Measurements from ENCODE around the gene MERTK. TPM values are rescaled to one million over a fixed set of nuclear protein-coding genes. Genes with fewer than 3 reads are reported as not detected.
"Not testable (repeated sequence)": the region's sequence is repeated elsewhere in the genome, so short reads cannot be mapped to it uniquely, and the experiment has no call there.

MERTK gene
- total RNA-seq (2014; rRNA removed; shearing (Covaris generic)): not detected in 2 replicates

DNA sequence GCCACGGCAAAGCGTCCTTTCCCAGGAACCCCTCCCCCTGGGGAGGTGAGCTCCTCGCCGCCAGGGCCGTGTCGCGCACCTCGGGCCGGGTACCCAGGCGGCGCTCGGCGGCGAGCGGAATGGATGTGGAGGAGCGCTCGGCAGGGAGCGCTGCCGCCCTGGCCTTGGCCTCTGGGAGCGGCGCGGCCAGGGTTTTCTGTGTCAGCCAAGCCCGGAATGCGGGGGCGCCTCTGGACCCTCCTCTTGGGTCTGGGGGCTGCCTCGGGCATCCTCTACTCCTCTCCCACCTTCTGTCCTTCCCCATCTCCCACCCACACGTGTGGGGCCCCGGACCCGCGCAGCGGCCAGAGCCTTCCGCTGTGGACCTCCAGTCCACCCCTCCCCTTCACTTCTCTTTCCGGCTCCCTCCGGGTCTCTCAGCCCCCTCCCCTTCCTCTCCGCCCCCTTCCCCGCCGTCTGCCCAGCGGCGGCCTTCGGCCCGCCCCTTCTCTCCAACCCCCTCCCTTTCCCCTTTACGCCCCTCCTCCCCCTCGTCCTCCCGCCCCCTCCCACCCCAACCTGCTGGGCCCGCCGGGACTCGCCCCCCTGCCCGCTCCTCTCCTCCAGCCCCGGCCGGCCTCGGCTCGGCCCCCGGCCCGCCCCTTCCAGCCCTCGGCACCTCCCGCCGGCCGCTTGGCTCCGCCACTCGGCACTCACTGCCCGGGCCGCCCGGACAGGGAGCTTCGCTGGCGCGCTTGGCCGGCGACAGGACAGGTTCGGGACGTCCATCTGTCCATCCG, at the start of gene MERTK:
MERTK (plus strand) TSS at position 684 of the 779 bp plus-strand sequence. CDS start 129 bp downstream, outside the sequence.
- H3K36me3 ChIP-seq: no peaks in the 10 kb centered on the region
- DNase-seq (ENCODE audit: low read depth in 1 of 2, low spot score in 2 of 2): peak in 1 of 2 experiments; percentile 28
- no peaks in the 10 kb centered on the region for H3K9me3 ChIP-seq (replicated peaks)
- peaks cover 20% of the 10 kb centered on the region for H3K4me1 ChIP-seq (replicated peaks)
- peaks cover 78% of the 10 kb centered on the region for H3K27me3 ChIP-seq (replicated peaks)
- peak within 1 kb of the TSS; percentile 32 for H3K4me3 ChIP-seq
- no peak within 1 kb of the TSS for H3K27ac ChIP-seq

DNA sequence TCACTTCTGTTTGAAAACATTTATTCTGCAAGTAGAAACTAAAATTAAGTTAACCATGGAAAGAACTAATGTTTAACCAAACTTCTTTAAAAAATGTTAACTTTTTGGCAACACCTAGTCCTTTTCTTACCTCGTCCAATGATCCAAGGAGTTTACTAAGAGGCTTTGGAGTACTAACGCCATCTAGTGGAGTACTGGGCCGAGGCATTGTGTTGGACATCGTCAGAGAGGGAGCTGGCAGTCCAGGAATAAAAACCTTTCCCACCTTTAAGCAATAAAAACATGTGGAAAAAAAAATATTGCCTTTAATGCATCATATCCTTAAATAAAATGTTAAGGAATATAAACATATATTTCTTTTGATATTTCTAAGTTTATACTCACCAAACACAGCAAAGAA, 47.8 kb upstream of the MERTK start:
- H3K4me3 ChIP-seq; H3K27ac ChIP-seq; H3K9me3 ChIP-seq (replicated peaks); H3K36me3 ChIP-seq; DNase-seq (ENCODE audit: low read depth in 1 of 2, low spot score in 2 of 2); H3K27me3 ChIP-seq (replicated peaks); H3K4me1 ChIP-seq (replicated peaks): not testable (repeated sequence)

DNA sequence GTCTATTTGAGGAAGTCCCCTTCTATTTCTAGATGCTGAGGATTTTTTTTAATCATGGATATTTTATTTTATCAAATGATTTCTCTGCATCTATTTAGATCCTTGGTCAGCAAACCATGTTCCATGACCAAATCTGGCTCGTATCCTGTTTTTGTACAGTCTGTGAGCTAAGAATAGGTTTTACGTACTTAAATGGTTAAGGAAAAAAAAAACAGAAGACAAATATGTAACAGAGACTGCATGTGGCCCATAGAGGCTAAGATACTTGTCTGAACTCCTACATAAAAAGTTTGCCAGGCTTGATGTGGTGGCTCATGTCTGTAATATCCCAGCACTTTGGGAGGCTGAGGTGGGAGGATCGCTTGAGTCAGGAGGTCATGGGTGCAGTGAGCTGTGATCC, 45.9 kb upstream of the MERTK start:
- not testable (repeated sequence) for H3K4me3 ChIP-seq; H3K9me3 ChIP-seq (replicated peaks); H3K27me3 ChIP-seq (replicated peaks); H3K36me3 ChIP-seq; H3K27ac ChIP-seq; H3K4me1 ChIP-seq (replicated peaks); DNase-seq (ENCODE audit: low read depth in 1 of 2, low spot score in 2 of 2)

DNA sequence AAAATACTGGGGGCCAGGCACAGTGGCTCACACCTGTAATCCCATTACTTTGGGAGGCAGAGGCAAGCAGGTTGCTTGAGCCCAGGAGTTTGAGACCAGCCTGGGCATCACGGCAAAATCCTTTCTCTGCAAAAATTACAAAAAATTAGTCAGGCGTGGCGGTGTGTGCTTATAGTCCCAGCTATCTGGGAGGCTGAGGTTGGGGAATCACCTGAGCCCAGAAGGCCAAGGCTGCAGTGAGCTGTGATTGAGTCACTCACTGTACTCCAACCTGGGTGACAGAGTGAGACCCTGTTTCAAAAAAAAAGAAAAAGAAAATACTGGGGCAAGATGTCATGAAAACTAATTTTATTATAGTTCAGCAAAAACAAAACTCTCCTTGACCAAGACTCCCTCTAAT, 38.4 kb upstream of the MERTK start:
- not testable (repeated sequence) for H3K9me3 ChIP-seq (replicated peaks); H3K36me3 ChIP-seq; DNase-seq (ENCODE audit: low read depth in 1 of 2, low spot score in 2 of 2); H3K27ac ChIP-seq; H3K27me3 ChIP-seq (replicated peaks); H3K4me3 ChIP-seq; H3K4me1 ChIP-seq (replicated peaks)

DNA sequence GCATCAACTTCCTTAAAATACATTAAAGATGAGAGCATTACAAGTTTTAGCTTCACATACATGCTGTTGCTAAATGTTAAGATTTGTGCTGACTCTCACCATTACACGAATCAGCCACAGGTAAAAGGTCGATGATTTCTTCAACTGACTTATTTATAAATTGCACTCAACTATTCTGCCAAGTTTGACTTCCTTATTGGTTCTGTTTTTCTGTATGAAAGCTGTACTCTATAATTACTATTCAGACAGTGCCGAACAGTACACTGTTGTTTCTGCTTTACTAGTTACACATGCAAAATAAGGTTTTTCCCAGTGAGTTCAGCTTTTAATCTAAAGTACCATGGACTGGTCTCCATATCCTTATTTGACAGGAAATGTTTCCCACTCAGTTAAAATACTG, 33.3 kb upstream of the MERTK start:
- H3K36me3 ChIP-seq; H3K27me3 ChIP-seq (replicated peaks); H3K4me1 ChIP-seq (replicated peaks); DNase-seq (ENCODE audit: low read depth in 1 of 2, low spot score in 2 of 2); H3K4me3 ChIP-seq; H3K27ac ChIP-seq; H3K9me3 ChIP-seq (replicated peaks): not testable (repeated sequence)

DNA sequence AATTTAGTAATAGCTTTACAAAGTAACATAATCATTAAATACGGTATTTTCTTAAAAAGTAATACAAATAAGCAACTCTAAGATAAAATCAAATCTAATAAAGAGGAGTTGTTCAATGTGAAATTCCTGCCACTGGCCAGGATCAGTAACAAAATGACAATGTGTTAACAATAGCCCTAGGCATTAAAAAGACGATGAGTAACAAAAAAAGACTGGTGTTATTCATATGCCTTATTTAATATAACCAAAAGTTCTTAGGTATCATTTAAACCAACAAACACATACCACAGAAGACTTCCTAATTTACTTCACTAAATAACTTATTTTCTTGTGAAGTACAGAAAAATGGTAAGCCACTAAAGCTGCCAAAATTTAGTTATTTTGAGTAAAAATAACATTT, 25.6 kb upstream of the MERTK start:
- not testable (repeated sequence) for H3K4me1 ChIP-seq (replicated peaks); H3K27ac ChIP-seq; H3K9me3 ChIP-seq (replicated peaks); H3K36me3 ChIP-seq; H3K27me3 ChIP-seq (replicated peaks); DNase-seq (ENCODE audit: low read depth in 1 of 2, low spot score in 2 of 2); H3K4me3 ChIP-seq

DNA sequence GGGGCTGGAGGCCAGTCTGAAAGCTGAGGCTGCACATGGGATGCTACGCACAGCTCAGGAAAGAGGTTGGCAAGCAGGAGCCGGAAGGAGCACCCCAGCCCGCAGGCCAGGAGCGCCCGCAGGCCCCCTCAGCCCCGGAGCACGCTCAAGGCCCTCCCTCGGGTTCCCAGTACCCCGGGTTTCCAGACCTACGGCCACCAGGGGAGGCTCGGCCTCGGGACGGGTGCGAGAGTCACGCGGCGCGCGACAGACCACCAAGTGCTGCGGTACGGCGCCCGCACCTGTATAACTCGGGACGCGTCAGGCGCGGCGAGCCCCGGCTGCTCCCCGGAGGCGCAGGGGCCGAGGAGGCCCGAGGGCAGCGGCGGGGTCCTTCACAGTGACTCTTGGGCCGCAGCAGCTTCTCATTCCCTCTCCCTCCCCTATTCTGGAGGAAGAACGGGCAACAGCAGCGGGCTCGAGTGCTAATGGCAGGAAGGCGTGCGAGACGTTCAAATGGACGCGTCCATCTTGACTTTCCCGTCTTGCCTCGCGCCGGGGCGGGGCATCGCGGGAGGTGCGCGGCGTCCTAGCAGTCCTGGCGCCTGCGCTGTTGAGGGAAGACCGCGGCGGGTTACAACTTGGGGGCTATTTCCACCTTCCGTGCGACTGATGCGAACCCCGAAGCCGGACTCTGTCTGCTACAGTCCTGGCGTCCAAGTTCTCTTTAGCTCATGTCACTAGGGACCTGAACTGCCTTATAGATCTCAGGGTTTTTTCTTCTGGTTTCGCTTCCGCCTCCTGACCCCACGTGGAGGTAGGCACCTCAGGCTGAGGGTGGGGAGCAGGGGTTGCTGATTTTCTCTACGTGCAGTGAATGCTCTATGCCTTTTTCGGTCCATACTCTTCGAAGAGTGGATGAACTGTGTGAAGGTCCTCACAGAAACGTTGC, 14.5 kb upstream of the MERTK start, which contains the start of gene ANAPC1:
ANAPC1 (minus strand) TSS at position 533 of the 931 bp plus-strand sequence. CDS start 3,368 bp downstream, outside the sequence.
- Histone ChIP-seq H3K36me3 (peaks cover 6% of the 10 kb centered on the region), H3K4me1 (replicated peaks) (no peaks in the 10 kb centered on the region; the same call in 1 of the 2 replicates), H3K4me3 (peak within 1 kb of the TSS; percentile 94), H3K27ac (peak within 1 kb of the TSS; percentile 56), H3K9me3 (replicated peaks) (no peaks in the 10 kb centered on the region; the same call in 1 of the 2 replicates), H3K27me3 (replicated peaks) (no peaks in the 10 kb centered on the region; the same call in 1 of the 2 replicates)
- DNase-seq (ENCODE audit: low read depth in 1 of 2, low spot score in 2 of 2): peak; percentile 81 to 83

DNA sequence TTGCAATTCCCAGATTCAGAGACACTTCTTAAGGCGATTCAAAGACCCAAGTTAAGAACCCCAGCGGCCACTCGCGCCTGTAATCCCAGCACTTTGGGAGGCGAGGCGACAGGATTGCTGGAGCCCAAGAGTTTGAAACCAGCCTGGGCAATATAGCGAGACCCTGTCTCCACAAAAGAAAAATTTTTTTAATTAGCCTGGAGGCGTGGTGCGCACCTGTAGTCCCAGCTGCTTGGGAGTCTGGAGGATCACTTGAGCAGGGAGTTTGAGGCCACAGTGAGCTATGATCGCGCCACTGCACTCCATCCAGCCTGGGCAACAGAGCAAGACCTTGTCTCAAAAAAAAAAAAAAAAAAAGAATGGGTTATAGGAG, 13.8 kb upstream of the MERTK start:
- no peaks in the 10 kb centered on the region; the same call in 1 of the 2 replicates for H3K27me3 ChIP-seq (replicated peaks)
- H3K27ac ChIP-seq: peak overlapping the region; percentile 56; the same call in 1 of the 2 replicates
- H3K4me3 ChIP-seq: peak overlapping the region; percentile 94
- peaks cover 6% of the 10 kb centered on the region for H3K36me3 ChIP-seq
- H3K9me3 ChIP-seq (replicated peaks): no peaks in the 10 kb centered on the region; the same call in 1 of the 2 replicates
- no peak for DNase-seq (ENCODE audit: low read depth in 1 of 2, low spot score in 2 of 2)
- H3K4me1 ChIP-seq (replicated peaks): no peaks in the 10 kb centered on the region; the same call in 1 of the 2 replicates

DNA sequence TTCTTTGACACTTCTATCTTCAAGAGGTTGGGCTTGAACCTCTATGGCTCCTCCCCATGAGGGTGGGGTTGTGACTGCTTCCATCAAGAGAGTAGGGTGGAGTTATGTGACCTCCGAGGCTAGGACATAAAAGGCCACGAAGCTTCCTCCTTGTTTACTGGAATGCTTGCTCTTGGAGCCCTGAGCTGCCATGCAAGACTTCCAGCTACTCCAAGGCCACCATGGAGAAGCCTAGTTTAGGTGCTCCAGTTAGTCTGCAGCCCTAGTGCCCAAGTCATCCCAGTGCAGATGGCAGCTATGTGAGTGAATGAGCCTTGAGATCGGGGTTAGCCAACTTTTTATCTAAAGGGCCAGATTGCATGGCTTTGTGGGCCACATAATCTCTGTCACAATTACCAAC, 2.4 kb upstream of the MERTK start:
- H3K27me3 ChIP-seq (replicated peaks): peaks cover 61% of the 10 kb centered on the region
- H3K9me3 ChIP-seq (replicated peaks): no peaks in the 10 kb centered on the region
- no peaks in the 10 kb centered on the region for H3K36me3 ChIP-seq
- peaks cover 20% of the 10 kb centered on the region for H3K4me1 ChIP-seq (replicated peaks)
- no peak for DNase-seq (ENCODE audit: low read depth in 1 of 2, low spot score in 2 of 2)
- H3K27ac ChIP-seq: no peak overlapping the region
- H3K4me3 ChIP-seq: no peak overlapping the region

DNA sequence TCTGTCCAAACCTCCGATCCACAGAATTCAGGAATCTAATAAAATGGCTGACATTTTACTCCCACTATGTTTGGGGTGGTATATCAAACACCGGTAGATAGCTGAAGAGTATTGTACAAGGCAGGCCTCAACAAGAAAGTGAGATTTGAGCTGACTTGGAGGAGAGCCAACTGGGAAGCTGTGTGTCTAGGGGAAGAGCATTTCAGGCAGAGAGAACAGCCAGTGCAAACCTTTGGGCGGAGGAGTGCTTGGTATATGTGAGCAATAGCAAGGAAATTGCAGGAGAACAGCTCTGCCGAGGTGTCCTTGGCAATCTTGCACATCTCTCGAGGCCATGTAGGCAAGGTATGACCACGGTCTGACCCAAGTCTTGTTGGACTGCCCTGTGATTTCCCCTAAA, 1.8 kb upstream of the MERTK start:
- H3K27me3 ChIP-seq (replicated peaks): peaks cover 66% of the 10 kb centered on the region

DNA sequence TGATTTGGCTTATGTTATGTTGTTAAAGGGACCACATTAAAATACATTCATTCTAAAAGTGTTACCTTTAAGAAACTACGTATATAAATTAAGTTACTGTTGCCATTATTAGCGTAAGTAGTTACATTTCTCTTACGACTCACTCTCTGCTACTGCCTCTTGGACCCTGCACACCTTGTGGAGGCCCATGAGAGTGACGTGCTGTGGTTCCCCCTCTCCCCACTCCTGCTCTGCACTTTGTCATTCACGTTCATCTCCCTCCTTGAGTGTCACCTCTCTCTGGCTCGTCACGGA, 830 bp upstream of the MERTK start:
- peaks cover 75% of the 10 kb centered on the region for H3K27me3 ChIP-seq (replicated peaks)
- peaks cover 20% of the 10 kb centered on the region for H3K4me1 ChIP-seq (replicated peaks)
- H3K4me3 ChIP-seq: peak overlapping the region; percentile 32
- no peaks in the 10 kb centered on the region for H3K9me3 ChIP-seq (replicated peaks)
- no peaks in the 10 kb centered on the region for H3K36me3 ChIP-seq
- DNase-seq (ENCODE audit: low read depth in 1 of 2, low spot score in 2 of 2): no peak
- no peak overlapping the region for H3K27ac ChIP-seq

More for the DNA sequence above, 1.8 kb upstream of the MERTK start:
- no peaks in the 10 kb centered on the region for H3K36me3 ChIP-seq
- no peak overlapping the region for H3K4me3 ChIP-seq
- H3K9me3 ChIP-seq (replicated peaks): no peaks in the 10 kb centered on the region
- H3K4me1 ChIP-seq (replicated peaks): peaks cover 20% of the 10 kb centered on the region
- H3K27ac ChIP-seq: no peak overlapping the region
- no peak for DNase-seq (ENCODE audit: low read depth in 1 of 2, low spot score in 2 of 2)

DNA sequence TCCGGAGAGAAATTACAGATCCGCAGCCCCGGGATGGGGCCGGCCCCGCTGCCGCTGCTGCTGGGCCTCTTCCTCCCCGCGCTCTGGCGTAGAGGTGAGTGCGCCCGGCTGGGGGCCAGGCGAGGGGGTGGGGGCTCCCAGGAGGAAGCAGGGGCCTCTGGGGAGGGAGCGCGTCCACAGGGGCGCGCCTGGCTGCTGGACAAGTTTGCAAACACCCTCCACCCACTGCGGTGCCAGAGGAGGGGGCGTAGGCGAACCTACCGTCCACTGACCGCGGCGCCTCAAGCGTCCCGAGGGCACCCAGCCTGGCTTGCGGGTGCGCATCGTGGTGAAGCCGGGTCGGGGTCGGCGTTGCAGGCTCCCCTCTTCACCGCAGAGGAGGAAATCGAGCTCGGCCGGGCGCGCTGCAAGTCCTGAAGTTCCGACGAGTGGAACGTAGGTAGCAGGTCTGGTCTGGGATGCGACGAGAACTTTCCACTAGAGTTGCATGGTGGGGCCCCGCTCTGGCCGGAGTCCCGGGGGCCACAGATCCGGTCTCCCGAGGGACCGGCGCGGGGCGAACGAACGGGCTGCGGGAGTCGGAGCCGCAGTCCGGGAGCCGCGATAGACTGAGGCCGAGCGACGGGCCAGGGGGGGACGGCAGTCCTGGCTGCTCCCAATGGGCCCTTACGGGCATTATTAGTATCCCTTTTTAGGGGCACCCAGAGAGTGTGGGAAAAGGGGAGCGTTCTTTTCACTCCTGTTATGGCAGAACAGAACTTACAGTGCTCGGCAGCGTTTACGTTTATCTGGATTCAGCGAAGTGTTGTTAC, 502 bp downstream of the MERTK start:
- Histone ChIP-seq H3K9me3 (replicated peaks) (no peaks in the 10 kb centered on the region), H3K4me1 (replicated peaks) (peaks cover 20% of the 10 kb centered on the region), H3K4me3 (peak overlapping the region; percentile 21), H3K27ac (no peak overlapping the region), H3K36me3 (no peaks in the 10 kb centered on the region), H3K27me3 (replicated peaks) (peaks cover 83% of the 10 kb centered on the region)
- no peak for DNase-seq (ENCODE audit: low read depth in 1 of 2, low spot score in 2 of 2)

DNA sequence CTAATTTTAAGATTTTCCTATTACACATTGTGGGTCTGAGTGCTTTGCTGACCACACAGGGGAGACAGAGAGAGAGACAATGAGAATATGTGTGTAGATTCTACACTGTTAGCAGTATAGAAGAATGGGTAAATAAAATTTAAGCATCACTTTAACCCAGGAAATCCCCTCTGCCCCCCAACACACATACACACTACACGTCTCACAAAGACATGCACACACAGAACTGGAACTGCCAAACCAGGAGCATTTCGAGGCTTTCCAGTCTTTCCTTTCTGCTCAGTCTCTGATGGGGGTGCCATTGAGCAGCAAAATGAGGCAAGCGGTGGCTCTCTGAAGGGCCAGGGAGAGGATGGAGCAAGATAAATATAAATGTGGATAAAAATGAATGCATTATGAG, 2.5 kb downstream of the MERTK start:
- no peaks in the 10 kb centered on the region for H3K36me3 ChIP-seq
- peaks cover 20% of the 10 kb centered on the region for H3K4me1 ChIP-seq (replicated peaks)
- H3K27me3 ChIP-seq (replicated peaks): peaks cover 78% of the 10 kb centered on the region
- H3K27ac ChIP-seq: no peak overlapping the region
- H3K9me3 ChIP-seq (replicated peaks): no peaks in the 10 kb centered on the region
- no peak overlapping the region for H3K4me3 ChIP-seq
- no peak for DNase-seq (ENCODE audit: low read depth in 1 of 2, low spot score in 2 of 2)
